ENCODE results near the gene POP4. TPM values are rescaled to one million over a fixed set of nuclear protein-coding genes. Genes with fewer than 3 reads are reported as not detected.

The POP4 gene
- total RNA-seq, 1 donor from 2014 or later, result 60.6 TPM

DNA sequence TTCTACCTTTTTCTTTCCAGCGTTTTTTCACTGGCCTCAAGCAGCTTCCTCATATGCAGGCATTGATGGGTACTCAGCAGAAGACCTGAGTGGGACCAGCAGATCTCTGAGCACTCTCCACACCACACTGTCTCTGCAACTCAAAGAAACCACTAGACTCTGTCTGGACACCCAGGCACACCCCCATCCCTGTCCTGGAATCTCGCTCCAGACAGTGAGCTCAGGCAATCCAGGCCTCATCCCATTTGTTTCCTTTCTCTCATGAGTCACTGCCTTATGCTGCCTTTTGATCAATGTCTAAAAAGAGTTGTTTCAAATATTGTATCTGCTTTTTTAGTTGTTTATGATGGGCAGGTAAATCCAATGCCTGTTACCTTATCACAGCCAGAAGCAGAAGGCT, 19.7 kb upstream of the POP4 start:
- FAIRE-seq (no peak), DNase-seq (ENCODE audit: low read depth) (no peak)
- Histone ChIP-seq H3K4me1 (ENCODE audit: insufficient read depth, low read length) (peaks cover 7% of the 10 kb centered on the region), H3K9ac (ENCODE audit: low read length) (no peak overlapping the region), H4K20me1 (ENCODE audit: insufficient read depth, low read length) (no peaks in the 10 kb centered on the region), H3K4me3 (ENCODE audit: insufficient read depth, low read depth, low read length) (no peak overlapping the region), H3K36me3 (ENCODE audit: insufficient read depth, low read length) (no peaks in the 10 kb centered on the region), H3K4me2 (ENCODE audit: low read length) (no peak overlapping the region), H2AFZ (ENCODE audit: low read depth, low read length) (no peak overlapping the region), H3K27me3 (ENCODE audit: insufficient read depth, low read length) (peaks cover 4% of the 10 kb centered on the region), H3K9me3 (ENCODE audit: insufficient read depth, low read depth, low read length) (no peaks in the 10 kb centered on the region), H3K27ac (ENCODE audit: low read depth, low read length) (no peak overlapping the region), H3K79me2 (ENCODE audit: insufficient read depth, low read length) (no peaks in the 10 kb centered on the region)
- Mint-ChIP-seq H3K4me1 (ENCODE audit: low read depth, unreplicated experiment) (peaks cover 33% of the 10 kb centered on the region), H3K27me3 (ENCODE audit: low read depth, unreplicated experiment) (peaks cover 19% of the 10 kb centered on the region), H3K36me3 (ENCODE audit: low read depth, unreplicated experiment) (no peaks in the 10 kb centered on the region), H3K4me3 (ENCODE audit: unreplicated experiment) (peak overlapping the region; percentile 55), H3K27ac (ENCODE audit: unreplicated experiment) (peak overlapping the region; percentile 97), H3K9me3 (ENCODE audit: unreplicated experiment) (peaks cover 11% of the 10 kb centered on the region)
- TF ChIP-seq, protein P1, sequence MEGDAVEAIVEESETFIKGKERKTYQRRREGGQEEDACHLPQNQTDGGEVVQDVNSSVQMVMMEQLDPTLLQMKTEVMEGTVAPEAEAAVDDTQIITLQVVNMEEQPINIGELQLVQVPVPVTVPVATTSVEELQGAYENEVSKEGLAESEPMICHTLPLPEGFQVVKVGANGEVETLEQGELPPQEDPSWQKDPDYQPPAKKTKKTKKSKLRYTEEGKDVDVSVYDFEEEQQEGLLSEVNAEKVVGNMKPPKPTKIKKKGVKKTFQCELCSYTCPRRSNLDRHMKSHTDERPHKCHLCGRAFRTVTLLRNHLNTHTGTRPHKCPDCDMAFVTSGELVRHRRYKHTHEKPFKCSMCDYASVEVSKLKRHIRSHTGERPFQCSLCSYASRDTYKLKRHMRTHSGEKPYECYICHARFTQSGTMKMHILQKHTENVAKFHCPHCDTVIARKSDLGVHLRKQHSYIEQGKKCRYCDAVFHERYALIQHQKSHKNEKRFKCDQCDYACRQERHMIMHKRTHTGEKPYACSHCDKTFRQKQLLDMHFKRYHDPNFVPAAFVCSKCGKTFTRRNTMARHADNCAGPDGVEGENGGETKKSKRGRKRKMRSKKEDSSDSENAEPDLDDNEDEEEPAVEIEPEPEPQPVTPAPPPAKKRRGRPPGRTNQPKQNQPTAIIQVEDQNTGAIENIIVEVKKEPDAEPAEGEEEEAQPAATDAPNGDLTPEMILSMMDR (IDR thresholded peaks at IDR 0.05; ENCODE audit: insufficient read depth, low read depth, low read length), result no peak
- no peak for TF ChIP-seq EZH2 (IDR thresholded peaks at IDR 0.05; ENCODE audit: insufficient read depth, low read length)

DNA sequence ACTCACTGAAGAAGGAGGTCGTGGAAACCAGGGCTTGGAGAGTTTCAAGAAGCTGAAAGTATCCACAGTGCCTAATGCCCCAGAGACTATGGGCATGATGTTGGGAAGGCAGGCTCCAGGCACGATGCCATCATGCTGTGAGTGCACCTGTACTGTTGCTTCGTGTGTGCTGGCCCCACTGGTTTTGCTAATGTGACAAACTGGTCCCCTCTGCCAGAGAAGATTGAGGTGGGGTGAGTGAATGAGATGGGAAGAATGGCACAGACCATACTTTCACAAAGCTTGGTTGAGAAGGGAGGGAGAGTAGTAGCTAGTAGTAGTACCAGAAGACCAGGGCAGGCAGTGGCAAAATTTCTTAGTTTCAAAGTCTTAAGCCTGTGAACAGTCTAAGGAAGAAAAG, 19.0 kb upstream of the POP4 start:
- H3K9me3 Mint-ChIP-seq (ENCODE audit: unreplicated experiment), result peaks cover 11% of the 10 kb centered on the region
- FAIRE-seq (no peak), DNase-seq (ENCODE audit: low read depth) (no peak)
- Histone ChIP-seq H3K9me3 (ENCODE audit: insufficient read depth, low read depth, low read length) (no peaks in the 10 kb centered on the region), H3K4me2 (ENCODE audit: low read length) (no peak overlapping the region), H2AFZ (ENCODE audit: low read depth, low read length) (no peak overlapping the region), H4K20me1 (ENCODE audit: insufficient read depth, low read length) (no peaks in the 10 kb centered on the region), H3K79me2 (ENCODE audit: insufficient read depth, low read length) (no peaks in the 10 kb centered on the region), H3K4me3 (ENCODE audit: insufficient read depth, low read depth, low read length) (no peak overlapping the region), H3K36me3 (ENCODE audit: insufficient read depth, low read length) (no peaks in the 10 kb centered on the region), H3K27ac (ENCODE audit: low read depth, low read length) (no peak overlapping the region), H3K9ac (ENCODE audit: low read length) (no peak overlapping the region), H3K4me1 (ENCODE audit: insufficient read depth, low read length) (peaks cover 7% of the 10 kb centered on the region), H3K27me3 (ENCODE audit: insufficient read depth, low read length) (peaks cover 4% of the 10 kb centered on the region)
- H3K4me1 Mint-ChIP-seq (ENCODE audit: low read depth, unreplicated experiment), result peaks cover 33% of the 10 kb centered on the region
- no peaks in the 10 kb centered on the region for H3K36me3 Mint-ChIP-seq (ENCODE audit: low read depth, unreplicated experiment)
- H3K27me3 Mint-ChIP-seq (ENCODE audit: low read depth, unreplicated experiment), result peaks cover 26% of the 10 kb centered on the region
- peak overlapping the region; percentile 36 for H3K4me3 Mint-ChIP-seq (ENCODE audit: unreplicated experiment)
- H3K27ac Mint-ChIP-seq (ENCODE audit: unreplicated experiment), result peak overlapping the region; percentile 97
- no peak for TF ChIP-seq EZH2 (IDR thresholded peaks at IDR 0.05; ENCODE audit: insufficient read depth, low read length)
- TF ChIP-seq, protein P1 (IDR thresholded peaks at IDR 0.05; ENCODE audit: insufficient read depth, low read depth, low read length), result no peak

DNA sequence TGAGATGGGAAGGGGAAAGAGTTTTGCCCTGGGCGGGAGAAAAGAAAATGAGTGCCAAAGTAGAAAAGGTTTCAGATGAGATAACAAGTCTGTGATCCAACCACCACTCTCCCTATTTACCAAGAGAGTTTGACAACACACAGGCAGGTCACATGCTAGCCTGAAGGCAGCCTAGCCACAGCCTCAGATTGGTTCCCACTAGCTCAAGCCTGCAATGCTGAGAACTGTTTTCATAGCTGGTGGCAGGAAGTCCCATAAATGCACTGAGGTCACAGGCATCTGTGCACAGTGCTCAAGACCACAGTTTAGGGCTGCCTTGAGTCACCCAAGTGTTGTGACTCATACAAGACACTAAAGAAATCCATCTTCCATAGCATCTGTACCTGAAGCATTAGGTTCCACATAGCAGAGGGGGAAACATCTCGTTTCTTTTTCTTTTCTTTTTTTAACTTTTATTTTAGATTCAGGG, 18.5 kb upstream of the POP4 start:
- H3K9me3 ChIP-seq (ENCODE audit: insufficient read depth, low read depth, low read length), result no peaks in the 10 kb centered on the region
- DNase-seq (ENCODE audit: low read depth), result no peak
- H3K36me3 ChIP-seq (ENCODE audit: insufficient read depth, low read length), result no peaks in the 10 kb centered on the region

More for the DNA sequence above, 18.5 kb upstream of the POP4 start:
- Histone ChIP-seq H2AFZ (ENCODE audit: low read depth, low read length) (no peak overlapping the region), H3K4me1 (ENCODE audit: insufficient read depth, low read length) (peaks cover 7% of the 10 kb centered on the region), H3K27me3 (ENCODE audit: insufficient read depth, low read length) (peaks cover 4% of the 10 kb centered on the region), H3K4me3 (ENCODE audit: insufficient read depth, low read depth, low read length) (no peak overlapping the region), H3K9ac (ENCODE audit: low read length) (no peak overlapping the region), H3K27ac (ENCODE audit: low read depth, low read length) (no peak overlapping the region), H3K79me2 (ENCODE audit: insufficient read depth, low read length) (no peaks in the 10 kb centered on the region), H4K20me1 (ENCODE audit: insufficient read depth, low read length) (no peaks in the 10 kb centered on the region), H3K4me2 (ENCODE audit: low read length) (no peak overlapping the region)
- Mint-ChIP-seq H3K4me3 (ENCODE audit: unreplicated experiment) (peak overlapping the region; percentile 36), H3K27me3 (ENCODE audit: low read depth, unreplicated experiment) (peaks cover 31% of the 10 kb centered on the region), H3K4me1 (ENCODE audit: low read depth, unreplicated experiment) (peaks cover 33% of the 10 kb centered on the region), H3K36me3 (ENCODE audit: low read depth, unreplicated experiment) (no peaks in the 10 kb centered on the region), H3K27ac (ENCODE audit: unreplicated experiment) (peak overlapping the region; percentile 97), H3K9me3 (ENCODE audit: unreplicated experiment) (peaks cover 11% of the 10 kb centered on the region)
- no peak for TF ChIP-seq EZH2 (IDR thresholded peaks at IDR 0.05; ENCODE audit: insufficient read depth, low read length)
- TF ChIP-seq, protein P1 (IDR thresholded peaks at IDR 0.05; ENCODE audit: insufficient read depth, low read depth, low read length), result no peak
- FAIRE-seq, result no peak
